COLO668 (cell line): ENCODE data around the gene PRKCE.
"Not testable (repeated sequence)": the region's sequence is repeated elsewhere in the genome, so short reads cannot be mapped to it uniquely, and the experiment has no call there.

ENCODE experiments used
- DNase-seq: peaks from one replicate; lab custom pipeline; 2025; ENCODE audit not compliant: unreplicated experiment; lab: John Stamatoyannopoulos, UW

Gene PRKCE

GRCh38 chr2:45695480-45696007 lies 44.1 kb downstream of the PRKCE start:
- DNase-seq, result not testable (repeated sequence)

- no peak for DNase-seq
These were observed 45.2 kb downstream of the PRKCE start for GRCh38 chr2:45696708-45697107.

GRCh38 chr2:45697190-45697589 lies 45.7 kb downstream of the PRKCE start:
- DNase-seq, result no peak

- no peak for DNase-seq
These were observed 47.1 kb downstream of the PRKCE start for GRCh38 chr2:45698554-45698953.

- no peak for DNase-seq
These were observed 47.7 kb downstream of the PRKCE start for GRCh38 chr2:45699032-45699658.

- DNase-seq, result no peak
These were observed 49.0 kb downstream of the PRKCE start for GRCh38 chr2:45700407-45701013.

- DNase-seq, result no peak
These were observed 53.8 kb downstream of the PRKCE start for GRCh38 chr2:45705233-45705632.

- no peak for DNase-seq
These were observed 54.6 kb downstream of the PRKCE start for GRCh38 chr2:45706033-45706432.

- no peak for DNase-seq
These were observed 55.5 kb downstream of the PRKCE start for GRCh38 chr2:45707006-45707405.

- DNase-seq, result no peak
These were observed 56.2 kb downstream of the PRKCE start for GRCh38 chr2:45707661-45708060.

- DNase-seq, result no peak
These were observed 57.0 kb downstream of the PRKCE start for GRCh38 chr2:45708501-45708900.

- DNase-seq, result no peak
These were observed 57.7 kb downstream of the PRKCE start for GRCh38 chr2:45709137-45709536.

GRCh38 chr2:45710468-45710867 lies 59.0 kb downstream of the PRKCE start:
- no peak for DNase-seq

- no peak for DNase-seq
These were observed 59.7 kb downstream of the PRKCE start for GRCh38 chr2:45711224-45711623.

GRCh38 chr2:45712570-45712969 lies 61.1 kb downstream of the PRKCE start:
- no peak for DNase-seq

GRCh38 chr2:45713136-45713535 lies 61.7 kb downstream of the PRKCE start:
- no peak for DNase-seq

- no peak for DNase-seq
These were observed 62.1 kb downstream of the PRKCE start for GRCh38 chr2:45713591-45713990.

- no peak for DNase-seq
These were observed 63.2 kb downstream of the PRKCE start for GRCh38 chr2:45714679-45715078.

- DNase-seq, result no peak
These were observed 64.3 kb downstream of the PRKCE start for GRCh38 chr2:45715601-45716379.

- not testable (repeated sequence) for DNase-seq
These were observed 65.0 kb downstream of the PRKCE start for GRCh38 chr2:45716432-45716831.

- no peak for DNase-seq
These were observed 65.4 kb downstream of the PRKCE start for GRCh38 chr2:45716915-45717314.

GRCh38 chr2:45720210-45720609 lies 68.7 kb downstream of the PRKCE start:
- no peak for DNase-seq
